ENCODE measurements around the gene IST1.

Gene IST1

GRCh38 chr16:71855937-71856662, 39.2 kb upstream of the IST1 start (continued):
- no peak for TF ChIP-seq PATZ1 (CRISPR knock-in tag; IDR thresholded peaks at IDR 0.05; ENCODE audit: borderline replicate concordance)
- TF ChIP-seq ZC3H10 (CRISPR knock-in tag; IDR thresholded peaks at IDR 0.05) = no peak
- TF ChIP-seq TOX (CRISPR knock-in tag; IDR thresholded peaks at IDR 0.05; ENCODE audit: borderline replicate concordance) = no peak
- TF ChIP-seq ZNF565 (CRISPR knock-in tag; conservative IDR thresholded peaks at IDR 0.05; ENCODE audit: low read depth) = no peak
- TF ChIP-seq POU6F1 (CRISPR knock-in tag; IDR thresholded peaks at IDR 0.05; ENCODE audit: borderline replicate concordance, low read depth) = no peak
- TF ChIP-seq RARB (CRISPR knock-in tag; IDR thresholded peaks at IDR 0.05) = no peak
- TF ChIP-seq ZFP30 (CRISPR knock-in tag; IDR thresholded peaks at IDR 0.05) = no peak
- TF ChIP-seq BACH2 (CRISPR knock-in tag; IDR thresholded peaks at IDR 0.05; ENCODE audit: borderline replicate concordance) = no peak

- TF ChIP-seq POU6F1 (CRISPR knock-in tag; IDR thresholded peaks at IDR 0.05; ENCODE audit: borderline replicate concordance, low read depth) = no peak
- no peak for TF ChIP-seq CSRNP3 (CRISPR knock-in tag; IDR thresholded peaks at IDR 0.05)
- no peak for TF ChIP-seq TOX (CRISPR knock-in tag; IDR thresholded peaks at IDR 0.05; ENCODE audit: borderline replicate concordance)
- TF ChIP-seq SNAI2 (CRISPR knock-in tag; IDR thresholded peaks at IDR 0.05) = no peak
- no peak for TF ChIP-seq GLIS3 (CRISPR knock-in tag; IDR thresholded peaks at IDR 0.05)
- TF ChIP-seq ZFP3 (CRISPR knock-in tag; IDR thresholded peaks at IDR 0.05) = no peak
- no peak for TF ChIP-seq ZNF8 (CRISPR knock-in tag; IDR thresholded peaks at IDR 0.05)
- no peak for TF ChIP-seq PPARA (CRISPR knock-in tag; IDR thresholded peaks at IDR 0.05; ENCODE audit: borderline replicate concordance)
- TF ChIP-seq ZNF565 (CRISPR knock-in tag; conservative IDR thresholded peaks at IDR 0.05; ENCODE audit: low read depth) = no peak
- no peak for TF ChIP-seq TSHZ2 (CRISPR knock-in tag; IDR thresholded peaks at IDR 0.05)
- TF ChIP-seq BACH2 (CRISPR knock-in tag; IDR thresholded peaks at IDR 0.05; ENCODE audit: borderline replicate concordance) = no peak
- TF ChIP-seq ZC3H10 (CRISPR knock-in tag; IDR thresholded peaks at IDR 0.05) = no peak
- ATAC-seq = no peak
Observed at GRCh38 chr16:71859762-71860521, 35.4 kb upstream of the IST1 start.

- no peak for ATAC-seq
- TF ChIP-seq CSRNP3 (CRISPR knock-in tag; IDR thresholded peaks at IDR 0.05) (no peak), ZNF565 (CRISPR knock-in tag; conservative IDR thresholded peaks at IDR 0.05; ENCODE audit: low read depth) (no peak), ARNTL (CRISPR knock-in tag; IDR thresholded peaks at IDR 0.05; ENCODE audit: borderline replicate concordance, low read depth) (no peak), CREB5 (CRISPR knock-in tag; IDR thresholded peaks at IDR 0.05; ENCODE audit: low read depth) (no peak), TSHZ2 (CRISPR knock-in tag; IDR thresholded peaks at IDR 0.05) (no peak), CSDC2 (CRISPR knock-in tag; IDR thresholded peaks at IDR 0.05) (no peak), SNAI2 (CRISPR knock-in tag; IDR thresholded peaks at IDR 0.05) (no peak), ZC3H10 (CRISPR knock-in tag; IDR thresholded peaks at IDR 0.05) (no peak)
Observed at GRCh38 chr16:71863995-71864394, 31.3 kb upstream of the IST1 start.
